Astrocyte (in vitro differentiated cells and primary cell): ENCODE data around the gene PKP4.

Experiments used
- CTCF ChIP-seq: IDR thresholded peaks from 2 replicates; pipeline ENCODE4 v1.5.1; 2011; ENCODE audit warnings: low read depth, mild to moderate bottlenecking, inconsistent platforms, low read length, moderate library complexity; ENCODE audit not compliant: insufficient read depth
- EZH2 ChIP-seq: IDR thresholded peaks from 2 replicates; pipeline ENCODE4 v1.6.1; 2012; ENCODE audit warnings: mild to moderate bottlenecking, low read length, inconsistent platforms; ENCODE audit not compliant: insufficient read depth

GRCh38 chr2:158620656-158621055, 163.9 kb downstream of the PKP4 start:
- TF ChIP-seq CTCF (no peak), EZH2 (no peak)
